Panc1 (cell line): ENCODE measurements around the gene MSGN1. TPM values are rescaled to one million over a fixed set of nuclear protein-coding genes. Genes with fewer than 3 reads are reported as not detected.

Experiments used
- ATAC-seq: fragments of 200-7000 bp; cut with Tn5 transposase; 2 replicates; pipeline ENCODE4 v1.9.1; 2020; ENCODE audit warnings: mild to moderate bottlenecking, moderate library complexity
- BruUV-seq: library from RNA; stranded (reverse); fragments of 400-500 nt; replicated peaks from 2 replicates; lab custom pipeline; 2021; lab: Mats Ljungman, UMichigan
- CTCF ChIA-PET: fragments of 300-600 bp; sonication (Branson Sonifier 250); formaldehyde crosslinking; loops from one replicate; lab custom pipeline; 2022; ENCODE audit warnings: antibody characterized with exemption; lab: Charles Lee
- POLR2A ChIA-PET: fragments of 300-600 bp; sonication (Branson Sonifier 250); formaldehyde crosslinking; loops from one replicate; lab custom pipeline; 2022; ENCODE audit warnings: antibody characterized with exemption; lab: Charles Lee
- DNase-seq: peaks from one replicate; pipeline ENCODE4 v3.0.0-alpha.2; 2010; ENCODE audit warnings: low read depth, low spot score
- H3K27ac ChIP-seq: 2 replicates; pipeline ENCODE4 v1.5.1; 2011; ENCODE audit warnings: mild to moderate bottlenecking, low read length, inconsistent platforms
- H3K27me3 ChIP-seq: fragments of 200-500 bp; sonication (Bioruptor generic); 2 replicates; pipeline ENCODE4 v1.6.0; 2014; ENCODE audit warnings: low read length, inconsistent platforms; ENCODE audit not compliant: control insufficient read depth, insufficient read depth
- H3K36me3 ChIP-seq: fragments of 200-500 bp; sonication (Bioruptor generic); 2 replicates; pipeline ENCODE4 v1.5.1; 2014; ENCODE audit warnings: inconsistent platforms, mild to moderate bottlenecking, low read length, moderate library complexity; ENCODE audit not compliant: control insufficient read depth, insufficient read depth
- H3K4me1 ChIP-seq: 2 replicates; pipeline ENCODE4 v1.5.1; 2011; ENCODE audit warnings: inconsistent platforms, mild to moderate bottlenecking, low read length, moderate library complexity; ENCODE audit not compliant: control insufficient read depth, insufficient read depth
- H3K4me3 ChIP-seq, 2 experiments: 2 replicates each; pipeline ENCODE4 v1.5.1; 2011 to 2012; ENCODE audit warnings: low read depth in 2 of 2, low read length in 2 of 2, mild to moderate bottlenecking in 2 of 2, inconsistent platforms in 1 of 2, moderate library complexity in 1 of 2
- H3K9me3 ChIP-seq: fragments of 200-500 bp; sonication (Bioruptor generic); 2 replicates; pipeline ENCODE4 v1.5.1; 2014; ENCODE audit warnings: low read depth, mild to moderate bottlenecking, inconsistent platforms, low read length, moderate library complexity; ENCODE audit not compliant: control insufficient read depth, insufficient read depth
- POLR2AphosphoS5 ChIP-seq: IDR thresholded peaks from 2 replicates; pipeline ENCODE4 v1.6.1; 2012; ENCODE audit warnings: mild to moderate bottlenecking, low read depth, low read length, moderate library complexity
- SIN3A ChIP-seq: IDR thresholded peaks from 2 replicates; pipeline ENCODE4 v1.6.1; 2012; ENCODE audit warnings: low read depth, mild to moderate bottlenecking, low read length, moderate library complexity, borderline replicate concordance; ENCODE audit not compliant: insufficient read depth
- TCF7L2 ChIP-seq: IDR thresholded peaks from 2 replicates; pipeline ENCODE4 v1.6.1; 2011; ENCODE audit warnings: mild to moderate bottlenecking, low read depth, low read length, inconsistent platforms
- in situ Hi-C: cut with HindIII; loops from 2 replicates; pipeline ENCODE4 v1.10.0; 2016; ENCODE audit warnings: low sequenced_read_pairs, low pct_unique_long_range_greater_than_20kb
- intact Hi-C: fragments of 100-400 bp; cut with micrococcal nuclease; formaldehyde crosslinking; loops from one replicate; pipeline ENCODE4 v1.10.0; 2022; ENCODE audit not compliant: unreplicated experiment
- total RNA-seq: library from RNA; stranded (reverse); gene quantifications from one replicate; pipeline ENCODE4 v1.2.1, GENCODE V29; 2021; ENCODE audit not compliant: unreplicated experiment
- TF ChIP-seq, protein P1 (sequence below): fragments of 450-650 bp; IDR thresholded peaks from 2 replicates; pipeline ENCODE4 v1.5.1; 2017; ENCODE audit warnings: mild to moderate bottlenecking
- TF ChIP-seq, protein P2 (sequence below), 2 experiments: IDR thresholded peaks; 2 replicates each; pipeline ENCODE4 v1.6.1; 2011 to 2012; ENCODE audit warnings: low read depth in 2 of 2, control low read depth in 1 of 2, low read length in 1 of 2, mild to moderate bottlenecking in 1 of 2, moderate library complexity in 1 of 2; ENCODE audit not compliant: insufficient read depth in 1 of 2

The MSGN1 gene
- total RNA-seq, 1 experiment from 2014 or later, result not detected

DNA sequence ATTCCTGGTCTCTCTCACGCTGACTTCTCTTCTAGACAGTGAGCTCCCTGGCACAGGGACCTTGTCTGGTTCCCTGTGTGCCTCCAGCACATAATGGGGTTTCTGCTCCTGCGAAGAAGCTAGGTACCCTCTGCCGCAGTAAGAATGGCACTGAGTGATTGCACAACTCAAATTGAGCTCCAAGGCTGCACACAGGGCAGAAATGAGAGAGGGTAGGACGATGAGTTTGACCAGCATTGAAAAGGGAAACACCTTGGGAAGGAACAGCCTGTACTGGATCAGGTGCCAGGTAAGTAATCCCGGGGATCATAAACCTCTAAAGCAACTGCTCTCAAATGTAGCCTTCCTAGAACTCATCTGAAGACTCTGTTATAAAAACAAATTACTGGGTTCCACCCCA, 21.0 kb upstream of the MSGN1 start:
- H3K27me3 ChIP-seq, result no peaks in the 10 kb centered on the region; the same call in 1 of the 2 replicates
- no peaks in the 10 kb centered on the region for H3K36me3 ChIP-seq
- no peak for DNase-seq
- BruUV-seq, result no TSS peak
- H3K4me3 ChIP-seq, result no peak overlapping the region
- no peak overlapping the region for H3K27ac ChIP-seq
- TF ChIP-seq TCF7L2 (no peak), POLR2AphosphoS5 (no peak)
- in situ Hi-C loops, result no loop called here
- H3K9me3 ChIP-seq, result no peaks in the 10 kb centered on the region
- no peak for ATAC-seq
- CTCF ChIA-PET, result no interaction called here
- no peaks in the 10 kb centered on the region for H3K4me1 ChIP-seq
- intact Hi-C loops, result no loop called here
- POLR2A ChIA-PET, result no interaction called here

DNA sequence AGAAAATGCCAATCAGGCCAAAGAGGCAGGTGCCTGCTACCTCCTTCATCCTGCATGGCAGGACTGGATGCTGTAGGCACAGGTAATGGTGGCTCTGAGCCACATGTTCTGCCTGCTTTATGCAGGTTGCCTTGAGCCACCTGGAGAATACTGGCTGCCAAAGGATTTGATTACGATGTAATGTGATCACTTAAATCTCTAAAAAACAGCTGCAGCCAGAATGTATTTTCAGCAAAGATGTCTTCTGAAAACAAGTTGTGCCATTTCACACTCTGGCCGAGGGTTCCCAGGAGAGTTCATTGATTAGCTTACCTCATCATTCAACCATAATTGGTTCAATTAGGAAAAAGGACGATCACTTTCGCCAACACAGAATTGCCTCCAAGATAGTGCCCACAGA, 17.9 kb upstream of the MSGN1 start:
- no peaks in the 10 kb centered on the region for H3K9me3 ChIP-seq
- no peak overlapping the region for H3K4me3 ChIP-seq
- no peak for ATAC-seq
- CTCF ChIA-PET, result interaction anchor here (0.6 kb wide), 1 partner anchor 10 kb away, joined by 3 read pairs; no protein-coding TSS in a partner anchor
- in situ Hi-C loops, result no loop called here
- H3K36me3 ChIP-seq, result no peaks in the 10 kb centered on the region
- no TSS peak for BruUV-seq
- no peaks in the 10 kb centered on the region for H3K4me1 ChIP-seq
- DNase-seq, result no peak
- H3K27ac ChIP-seq, result no peak overlapping the region
- POLR2A ChIA-PET, result no interaction called here
- H3K27me3 ChIP-seq, result no peaks in the 10 kb centered on the region; the same call in 1 of the 2 replicates
- intact Hi-C loops, result no loop called here
- TF ChIP-seq SIN3A (no peak), TCF7L2 (no peak), POLR2AphosphoS5 (no peak)
- TF ChIP-seq, protein P1, sequence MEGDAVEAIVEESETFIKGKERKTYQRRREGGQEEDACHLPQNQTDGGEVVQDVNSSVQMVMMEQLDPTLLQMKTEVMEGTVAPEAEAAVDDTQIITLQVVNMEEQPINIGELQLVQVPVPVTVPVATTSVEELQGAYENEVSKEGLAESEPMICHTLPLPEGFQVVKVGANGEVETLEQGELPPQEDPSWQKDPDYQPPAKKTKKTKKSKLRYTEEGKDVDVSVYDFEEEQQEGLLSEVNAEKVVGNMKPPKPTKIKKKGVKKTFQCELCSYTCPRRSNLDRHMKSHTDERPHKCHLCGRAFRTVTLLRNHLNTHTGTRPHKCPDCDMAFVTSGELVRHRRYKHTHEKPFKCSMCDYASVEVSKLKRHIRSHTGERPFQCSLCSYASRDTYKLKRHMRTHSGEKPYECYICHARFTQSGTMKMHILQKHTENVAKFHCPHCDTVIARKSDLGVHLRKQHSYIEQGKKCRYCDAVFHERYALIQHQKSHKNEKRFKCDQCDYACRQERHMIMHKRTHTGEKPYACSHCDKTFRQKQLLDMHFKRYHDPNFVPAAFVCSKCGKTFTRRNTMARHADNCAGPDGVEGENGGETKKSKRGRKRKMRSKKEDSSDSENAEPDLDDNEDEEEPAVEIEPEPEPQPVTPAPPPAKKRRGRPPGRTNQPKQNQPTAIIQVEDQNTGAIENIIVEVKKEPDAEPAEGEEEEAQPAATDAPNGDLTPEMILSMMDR, result no peak
- TF ChIP-seq, protein P2, sequence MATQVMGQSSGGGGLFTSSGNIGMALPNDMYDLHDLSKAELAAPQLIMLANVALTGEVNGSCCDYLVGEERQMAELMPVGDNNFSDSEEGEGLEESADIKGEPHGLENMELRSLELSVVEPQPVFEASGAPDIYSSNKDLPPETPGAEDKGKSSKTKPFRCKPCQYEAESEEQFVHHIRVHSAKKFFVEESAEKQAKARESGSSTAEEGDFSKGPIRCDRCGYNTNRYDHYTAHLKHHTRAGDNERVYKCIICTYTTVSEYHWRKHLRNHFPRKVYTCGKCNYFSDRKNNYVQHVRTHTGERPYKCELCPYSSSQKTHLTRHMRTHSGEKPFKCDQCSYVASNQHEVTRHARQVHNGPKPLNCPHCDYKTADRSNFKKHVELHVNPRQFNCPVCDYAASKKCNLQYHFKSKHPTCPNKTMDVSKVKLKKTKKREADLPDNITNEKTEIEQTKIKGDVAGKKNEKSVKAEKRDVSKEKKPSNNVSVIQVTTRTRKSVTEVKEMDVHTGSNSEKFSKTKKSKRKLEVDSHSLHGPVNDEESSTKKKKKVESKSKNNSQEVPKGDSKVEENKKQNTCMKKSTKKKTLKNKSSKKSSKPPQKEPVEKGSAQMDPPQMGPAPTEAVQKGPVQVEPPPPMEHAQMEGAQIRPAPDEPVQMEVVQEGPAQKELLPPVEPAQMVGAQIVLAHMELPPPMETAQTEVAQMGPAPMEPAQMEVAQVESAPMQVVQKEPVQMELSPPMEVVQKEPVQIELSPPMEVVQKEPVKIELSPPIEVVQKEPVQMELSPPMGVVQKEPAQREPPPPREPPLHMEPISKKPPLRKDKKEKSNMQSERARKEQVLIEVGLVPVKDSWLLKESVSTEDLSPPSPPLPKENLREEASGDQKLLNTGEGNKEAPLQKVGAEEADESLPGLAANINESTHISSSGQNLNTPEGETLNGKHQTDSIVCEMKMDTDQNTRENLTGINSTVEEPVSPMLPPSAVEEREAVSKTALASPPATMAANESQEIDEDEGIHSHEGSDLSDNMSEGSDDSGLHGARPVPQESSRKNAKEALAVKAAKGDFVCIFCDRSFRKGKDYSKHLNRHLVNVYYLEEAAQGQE (IDR thresholded peaks at IDR 0.05; ENCODE audit: insufficient read depth in 1 of 2, low read depth in 2 of 2, low read length in 1 of 2), result no peak

DNA sequence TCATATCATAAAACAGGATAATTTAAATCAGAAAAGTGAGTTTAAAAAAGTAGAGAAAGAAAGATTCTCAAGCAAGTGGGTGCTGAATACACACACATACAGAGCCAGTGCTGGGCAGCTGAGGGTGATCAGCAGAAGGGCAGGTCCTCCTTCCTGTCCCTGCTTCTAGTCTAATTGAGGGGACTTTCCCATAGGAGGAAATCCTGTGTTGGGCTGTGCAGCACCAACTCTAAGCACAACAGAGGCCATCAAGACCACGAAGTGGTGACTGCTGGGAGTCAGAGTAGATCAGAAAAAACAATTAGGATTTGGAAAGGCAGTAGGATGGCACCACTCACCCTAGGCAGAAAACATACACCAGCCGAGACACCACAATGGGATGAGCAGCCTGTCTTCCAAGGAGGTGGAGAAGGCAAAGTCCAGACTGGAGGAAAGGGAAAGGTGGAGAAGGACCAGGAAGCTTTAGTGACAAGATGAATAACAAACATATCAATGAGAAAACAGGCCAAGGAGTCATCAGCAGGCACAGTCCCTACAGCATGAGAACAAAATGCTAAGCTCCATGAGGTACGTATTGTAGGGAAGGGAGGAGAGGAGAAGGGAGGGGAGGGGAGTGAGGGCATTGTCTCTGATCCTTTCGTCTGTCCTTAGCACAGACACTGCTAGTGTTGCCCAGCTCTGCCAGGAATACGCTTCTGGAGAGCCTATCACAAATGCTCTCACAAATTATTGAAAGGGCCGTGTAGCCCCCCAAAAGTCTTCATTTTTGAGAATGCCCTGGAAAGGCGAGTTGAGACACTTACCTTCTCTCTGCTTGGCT, 16.7 kb upstream of the MSGN1 start:
- Histone ChIP-seq H3K9me3 (no peaks in the 10 kb centered on the region), H3K4me1 (no peaks in the 10 kb centered on the region), H3K36me3 (no peaks in the 10 kb centered on the region), H3K27me3 (no peaks in the 10 kb centered on the region; the same call in none of the 2 replicates), H3K4me3 (no peak overlapping the region), H3K27ac (no peak overlapping the region)
- BruUV-seq, result no TSS peak
- no peak for ATAC-seq
- intact Hi-C loops, result no loop called here
- DNase-seq, result no peak
- in situ Hi-C loops, result no loop called here
- CTCF ChIA-PET, result interaction anchor here (0.6 kb wide), 1 partner anchor 9 kb away, joined by 3 read pairs; no protein-coding TSS in a partner anchor
- POLR2A ChIA-PET, result no interaction called here
- TF ChIP-seq, protein P2 (IDR thresholded peaks at IDR 0.05; ENCODE audit: insufficient read depth in 1 of 2, low read depth in 2 of 2, low read length in 1 of 2), result no peak
- TF ChIP-seq POLR2AphosphoS5 (no peak), TCF7L2 (no peak), SIN3A (no peak)
- TF ChIP-seq, protein P1, result no peak
